HCT116 (cell line): ENCODE results near the gene LCMT1. TPM values are rescaled to one million over a fixed set of nuclear protein-coding genes. Genes with fewer than 3 reads are reported as not detected.

Source experiments
- ATAC-seq: fragments of 200-7000 bp; cut with Tn5 transposase; 2 replicates; pipeline ENCODE4 v1.9.1; 2020; ENCODE audit warnings: mild to moderate bottlenecking, moderate library complexity
- BruUV-seq: library from RNA; stranded (reverse); fragments of 400-500 nt; replicated peaks from 2 replicates; lab custom pipeline; 2021; lab: Mats Ljungman, UMichigan
- CTCF ChIA-PET: fragments of 300-600 bp; sonication (Branson Sonifier 250); formaldehyde crosslinking; loops from one replicate; lab custom pipeline; 2021; ENCODE audit warnings: antibody characterized with exemption; lab: Charles Lee
- POLR2A ChIA-PET: fragments of 300-600, 350-600 bp; sonication (Branson Sonifier 250); formaldehyde crosslinking; loops from one replicate; lab custom pipeline; 2021; ENCODE audit warnings: antibody characterized with exemption; lab: Charles Lee
- RAD21 ChIA-PET, 2 experiments: fragments of 300-600 bp; sonication (Branson Sonifier 250); formaldehyde crosslinking; loops; one replicate each; lab custom pipeline; 2023; ENCODE audit warnings: low total read pairs in 2 of 2; ENCODE audit not compliant: uncharacterized antibody in 2 of 2, unreplicated experiment in 2 of 2, low non-redundant PET in 1 of 2; lab: Charles Lee
- DNase-seq: peaks from one replicate; pipeline ENCODE4 v3.0.0-alpha.2; 2010; ENCODE audit warnings: low read depth, low spot score
- H2AFZ ChIP-seq: fragments of 200-600 bp; shearing (Covaris generic), sonication (generic); 2 replicates; pipeline ENCODE4 v1.6.1; 2017; ENCODE audit warnings: low read depth, mixed run types, mixed read lengths, antibody characterized with exemption, low read length; ENCODE audit not compliant: poor library complexity, severe bottlenecking
- H3K27ac ChIP-seq: 2 replicates; pipeline ENCODE4 v1.5.1; 2012; ENCODE audit warnings: low read depth, low read length
- H3K27me3 ChIP-seq: fragments of 200-600 bp; sonication (generic); 2 replicates; pipeline ENCODE4 v1.6.1; 2016; ENCODE audit warnings: mixed run types, low read length, mixed read lengths; ENCODE audit not compliant: insufficient read depth
- H3K36me3 ChIP-seq, 2 experiments: fragments of 200-500 bp in 1 of 2; fragments of 200-600 bp in 1 of 2; sonication (Bioruptor generic) in 1 of 2; sonication (generic) in 1 of 2; 2 replicates each; pipeline versions ENCODE4 v1.5.1 to v1.6.1; 2014 to 2016; ENCODE audit warnings: low read length in 2 of 2, inconsistent platforms in 1 of 2, mixed read lengths in 1 of 2, mixed run types in 1 of 2; ENCODE audit not compliant: insufficient read depth in 2 of 2, control insufficient read depth in 1 of 2
- H3K4me1 ChIP-seq, 2 experiments: fragments of 200-600 bp in 1 of 2; sonication (generic) in 1 of 2; 2 replicates each; pipeline versions ENCODE4 v1.5.1 to v1.6.1; 2012 to 2017; ENCODE audit warnings: low read length in 2 of 2, inconsistent platforms in 1 of 2, mild to moderate bottlenecking in 1 of 2, mixed read lengths in 1 of 2, mixed run types in 1 of 2, moderate library complexity in 1 of 2; ENCODE audit not compliant: insufficient read depth in 2 of 2, control insufficient read depth in 1 of 2
- H3K4me2 ChIP-seq: fragments of 200-600 bp; sonication (generic); 2 replicates; pipeline ENCODE4 v1.6.1; 2017; ENCODE audit warnings: mixed run types, low read length, mixed read lengths
- H3K4me3 ChIP-seq, 2 experiments: fragments of 200-600 bp in 1 of 2; sonication (generic) in 1 of 2; replicated peaks in 1 of 2; 2 replicates each; pipeline ENCODE4 v1.5.1; 2011 to 2016; ENCODE audit warnings: low read length in 2 of 2, control low read depth in 1 of 2, low read depth in 1 of 2, mild to moderate bottlenecking in 1 of 2, mixed read lengths in 1 of 2, mixed run types in 1 of 2
- H3K79me2 ChIP-seq: fragments of 200-600 bp; sonication (generic); 2 replicates; pipeline ENCODE4 v1.6.1; 2017; ENCODE audit warnings: mild to moderate bottlenecking, mixed run types, low read length, moderate library complexity, mixed read lengths; ENCODE audit not compliant: insufficient read depth
- H3K9ac ChIP-seq: fragments of 200-600 bp; sonication (generic); 2 replicates; pipeline ENCODE4 v1.6.1; 2016; ENCODE audit warnings: low read length, mixed read lengths
- H3K9me2 ChIP-seq: fragments of 200-600 bp; sonication (generic), shearing (Covaris generic); 2 replicates; pipeline ENCODE4 v1.6.1; 2017; ENCODE audit warnings: mixed run types, mild to moderate bottlenecking, moderate library complexity; ENCODE audit not compliant: insufficient read depth
- H3K9me3 ChIP-seq, 2 experiments: fragments of 200-500 bp in 1 of 2; fragments of 200-600 bp in 1 of 2; sonication (Bioruptor generic) in 1 of 2; sonication (generic) in 1 of 2; 2 replicates each; pipeline ENCODE4 v1.6.1; 2014 to 2017; ENCODE audit warnings: low read length in 2 of 2, mixed read lengths in 2 of 2, inconsistent platforms in 1 of 2, low read depth in 1 of 2, mild to moderate bottlenecking in 1 of 2, mixed run types in 1 of 2, moderate library complexity in 1 of 2; ENCODE audit not compliant: control insufficient read depth in 1 of 2, insufficient read depth in 1 of 2
- H4K20me1 ChIP-seq: fragments of 200-600 bp; sonication (generic), shearing (Covaris generic); 2 replicates; pipeline ENCODE4 v1.6.1; 2017; ENCODE audit warnings: mixed run types, mild to moderate bottlenecking, moderate library complexity; ENCODE audit not compliant: insufficient read depth
- CBX3 ChIP-seq: IDR thresholded peaks from 2 replicates; pipeline ENCODE4 v1.6.1; 2012; ENCODE audit warnings: low read depth
- CEBPB ChIP-seq: IDR thresholded peaks from 2 replicates; pipeline ENCODE4 v1.6.1; 2012; ENCODE audit warnings: low read depth
- EZH2 ChIP-seq: fragments of 200-600 bp; sonication (generic); IDR thresholded peaks from 2 replicates; pipeline ENCODE4 v1.6.1; 2017; ENCODE audit warnings: antibody characterized with exemption, mixed run types
- EZH2phosphoT487 ChIP-seq: fragments of 200-600 bp; IDR thresholded peaks from 2 replicates; pipeline ENCODE4 v1.6.1; 2018; ENCODE audit warnings: antibody characterized with exemption, borderline replicate concordance
- FOSL1 ChIP-seq: IDR thresholded peaks from 2 replicates; pipeline ENCODE4 v1.6.1; 2012; ENCODE audit warnings: low read depth
- MAX ChIP-seq: IDR thresholded peaks from 2 replicates; pipeline ENCODE4 v1.6.1; 2012
- POLR2A ChIP-seq: IDR thresholded peaks from 2 replicates; pipeline ENCODE4 v1.7.0; 2011; ENCODE audit warnings: borderline replicate concordance; ENCODE audit not compliant: insufficient read depth, insufficient read length; ENCODE audit errors: extremely low read depth
- RAD21 ChIP-seq: IDR thresholded peaks from 2 replicates; pipeline ENCODE4 v1.6.1; 2012; ENCODE audit warnings: low read depth, mild to moderate bottlenecking
- SIN3A ChIP-seq: IDR thresholded peaks from 2 replicates; pipeline ENCODE4 v1.6.1; 2012; ENCODE audit warnings: low read depth
- SRF ChIP-seq: IDR thresholded peaks from 2 replicates; pipeline ENCODE4 v1.6.1; 2012; ENCODE audit warnings: low read depth
- TCF7L2 ChIP-seq: IDR thresholded peaks from 2 replicates; pipeline ENCODE4 v1.7.0; 2011; ENCODE audit warnings: borderline replicate concordance, inconsistent platforms; ENCODE audit not compliant: insufficient read depth, insufficient read length; ENCODE audit errors: extremely low read depth
- YY1 ChIP-seq: IDR thresholded peaks from 2 replicates; pipeline ENCODE4 v1.6.1; 2011; ENCODE audit warnings: low read length, low read depth, moderate library complexity, mild to moderate bottlenecking; ENCODE audit not compliant: insufficient replicate concordance; ENCODE audit errors: extremely low read depth
- ZBTB33 ChIP-seq: IDR thresholded peaks from 2 replicates; pipeline ENCODE4 v1.6.1; 2011; ENCODE audit warnings: mild to moderate bottlenecking, low read length, moderate library complexity; ENCODE audit not compliant: insufficient replicate concordance; ENCODE audit errors: extremely low read depth
- ZFX ChIP-seq: fragments of 450-650 bp; IDR thresholded peaks from 2 replicates; pipeline ENCODE4 v1.6.1; 2017
- ZNF274 ChIP-seq: fragments of 200-500 bp; sonication (Bioruptor generic); IDR thresholded peaks from 2 replicates; pipeline ENCODE4 v1.6.1; 2014; ENCODE audit warnings: mild to moderate bottlenecking, low read depth, low read length, inconsistent platforms
- intact Hi-C: fragments of 100-400 bp; cut with micrococcal nuclease; formaldehyde crosslinking; loops from 2 replicates; pipeline ENCODE4 v1.10.0; 2022
- total RNA-seq: library from RNA; stranded (reverse); gene quantifications from one replicate; pipeline ENCODE4 v1.2.1, GENCODE V29; 2021; ENCODE audit not compliant: unreplicated experiment

Gene LCMT1
- total RNA-seq, 1 experiment from 2014 or later = 52.4 TPM

DNA sequence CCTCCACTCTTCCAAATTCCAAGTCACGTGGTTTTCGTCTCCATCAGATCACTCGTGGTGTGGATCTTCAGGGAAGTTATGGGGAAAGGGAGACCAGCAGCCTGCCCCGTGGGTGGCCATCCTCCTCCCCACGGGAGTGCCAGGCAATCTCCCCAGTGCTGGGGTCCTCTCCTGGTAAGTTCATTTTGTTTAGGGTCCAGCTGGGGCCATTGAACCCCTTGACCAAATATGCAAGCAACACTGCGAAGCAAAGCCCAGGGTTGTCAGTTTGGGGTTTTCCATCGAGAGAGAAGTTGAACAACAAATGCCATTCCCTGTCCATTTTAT, 4.1 kb upstream of the LCMT1 start:
- RAD21 ChIA-PET = no interaction called here
- TF ChIP-seq ZFX (no peak), ZBTB33 (no peak), CBX3 (no peak), RAD21 (no peak), TCF7L2 (no peak), EZH2phosphoT487 (no peak), EZH2 (no peak), SIN3A (no peak), CEBPB (no peak), MAX (no peak), ZNF274 (no peak), SRF (no peak), POLR2A (no peak), FOSL1 (no peak), YY1 (no peak)
- Histone ChIP-seq H3K4me2 (peak overlapping the region; percentile 94), H4K20me1 (no peaks in the 10 kb centered on the region), H3K27ac (peak overlapping the region; percentile 77), H3K9ac (peak overlapping the region; percentile 88), H3K36me3 (no peaks in the 10 kb centered on the region), H3K4me3 (peak overlapping the region; percentile 92), H3K9me3 (no peaks in the 10 kb centered on the region), H3K4me1 (peaks cover 34 to 51% of the 10 kb centered on the region in 2 experiments), H3K27me3 (no peaks in the 10 kb centered on the region), H3K9me2 (no peaks in the 10 kb centered on the region), H3K79me2 (peaks cover 18% of the 10 kb centered on the region), H2AFZ (peak overlapping the region; percentile 6)
- CTCF ChIA-PET = interaction anchor here (1.0 to 1.7 kb wide), 5 partner anchors 59 to 273 kb away, joined by 3 to 13 read pairs (median 4); no protein-coding TSS in a partner anchor
- intact Hi-C loops = loop anchor here (2.0 to 5.0 kb wide), 4 partner anchors 53 to 590 kb away; no protein-coding TSS in a partner anchor
- POLR2A ChIA-PET = interaction anchor here (1.5 kb wide), 1 partner anchor 59 kb away, joined by 5 read pairs; no protein-coding TSS in a partner anchor
- DNase-seq (no peak), ATAC-seq (no peak)
- BruUV-seq = TSS peak; percentile 63
